GM21576 (cell line): ENCODE measurements around the gene PPIP5K1.
"Not testable (repeated sequence)": the region's sequence is repeated elsewhere in the genome, so short reads cannot be mapped to it uniquely, and the experiment has no call there.

Experiments
- ATAC-seq: cut with Tn5 transposase; IDR thresholded peaks from one replicate; pipeline ENCODE4 v1.9.1; 2021; ENCODE audit warnings: mild to moderate bottlenecking, moderate library complexity; ENCODE audit not compliant: unreplicated experiment

The PPIP5K1 gene

DNA sequence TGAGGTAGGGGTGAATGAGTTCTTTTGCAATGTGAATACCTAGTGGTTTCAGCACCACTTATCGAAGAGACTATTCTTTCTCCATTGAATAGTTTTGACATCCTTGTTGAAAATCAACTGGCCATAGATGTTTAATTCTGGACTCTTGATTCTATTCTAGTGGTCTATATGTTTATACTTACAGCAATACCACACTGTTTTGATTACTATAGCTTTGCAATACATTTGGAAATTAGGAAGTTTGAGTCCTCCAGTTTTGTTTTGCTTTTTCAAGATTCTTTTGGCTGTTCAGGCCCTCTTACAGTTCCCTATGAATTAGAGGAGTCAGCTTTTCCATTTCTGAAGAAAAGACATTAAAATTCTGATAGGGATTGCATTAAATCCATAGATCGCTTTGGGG is 42.5 kb downstream of the PPIP5K1 start:
- no peak for ATAC-seq

DNA sequence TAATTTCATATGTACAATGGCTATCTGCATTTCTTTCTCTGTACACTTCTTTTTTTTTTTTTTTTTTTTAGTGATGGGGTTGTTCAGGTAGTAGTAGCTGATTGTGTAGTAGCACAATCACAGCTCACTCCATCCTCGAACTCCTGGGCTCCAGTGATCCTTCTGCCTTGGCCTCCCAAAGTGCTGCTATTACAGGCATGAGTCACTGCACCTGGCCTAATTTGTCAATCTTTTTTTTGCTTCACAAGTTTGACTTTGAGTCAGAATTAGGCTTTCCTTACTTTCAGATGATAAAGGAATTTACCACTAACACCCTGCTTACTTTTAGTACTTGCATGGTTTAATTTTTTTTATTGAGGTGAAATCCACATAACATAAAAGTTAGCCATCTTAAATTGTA is 44.6 kb downstream of the PPIP5K1 start:
- no peak for ATAC-seq

DNA sequence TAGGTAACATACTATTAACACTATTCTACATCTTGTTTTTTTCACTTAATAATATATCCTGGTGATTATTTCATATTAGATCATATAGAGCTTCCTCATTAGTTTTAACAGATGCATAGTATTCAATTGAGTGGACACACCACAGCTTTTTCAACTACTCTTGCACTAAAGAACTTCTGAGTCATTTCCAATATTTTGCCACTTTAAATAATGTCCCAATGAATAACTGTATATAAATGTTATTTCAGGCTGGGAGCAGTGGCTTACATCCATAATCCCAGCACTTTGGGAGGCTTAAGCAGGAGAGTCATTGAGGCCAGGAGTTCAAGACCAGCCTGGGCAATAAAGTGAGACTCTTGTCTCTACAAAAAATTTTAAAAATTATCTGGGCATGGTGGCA is 45.7 kb downstream of the PPIP5K1 start:
- no peak for ATAC-seq

DNA sequence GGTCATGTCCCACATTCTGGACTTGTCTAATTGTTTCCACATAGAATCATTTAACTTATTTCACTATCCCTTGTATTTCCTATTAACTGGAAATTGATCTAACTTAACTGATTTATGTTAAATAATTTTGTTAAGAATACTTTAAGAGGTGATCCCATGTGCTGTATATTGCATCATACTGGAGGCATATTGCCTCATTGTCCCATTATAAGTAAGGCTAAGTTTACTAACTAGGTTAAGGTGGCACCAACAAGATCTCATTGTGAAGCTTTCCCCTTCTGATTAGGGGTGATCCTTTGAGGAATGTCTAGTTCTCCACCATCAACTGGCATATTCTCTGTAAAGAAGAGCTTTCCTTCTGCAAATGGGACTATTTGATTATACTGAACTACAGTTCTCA is 48.2 kb downstream of the PPIP5K1 start:
- ATAC-seq, result no peak

DNA sequence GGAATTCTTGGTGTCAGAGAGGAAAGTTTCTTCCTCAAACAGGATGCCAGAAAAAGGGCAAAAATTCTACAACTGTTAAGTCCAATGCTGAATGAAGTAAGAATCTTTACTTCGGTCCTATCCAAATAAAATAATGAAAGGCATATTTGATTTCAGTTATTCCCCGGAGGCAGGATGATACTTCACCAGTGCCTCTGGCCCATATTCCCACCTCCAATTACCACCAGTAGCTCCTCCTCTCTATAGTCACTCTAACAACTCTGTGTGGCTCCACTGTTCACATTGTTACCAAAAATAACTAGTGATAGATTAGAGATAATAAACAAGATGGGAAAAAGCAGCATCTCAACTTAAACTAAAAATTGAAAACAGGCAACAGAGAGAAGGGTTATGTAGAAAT is 51.9 kb downstream of the PPIP5K1 start:
- no peak for ATAC-seq

DNA sequence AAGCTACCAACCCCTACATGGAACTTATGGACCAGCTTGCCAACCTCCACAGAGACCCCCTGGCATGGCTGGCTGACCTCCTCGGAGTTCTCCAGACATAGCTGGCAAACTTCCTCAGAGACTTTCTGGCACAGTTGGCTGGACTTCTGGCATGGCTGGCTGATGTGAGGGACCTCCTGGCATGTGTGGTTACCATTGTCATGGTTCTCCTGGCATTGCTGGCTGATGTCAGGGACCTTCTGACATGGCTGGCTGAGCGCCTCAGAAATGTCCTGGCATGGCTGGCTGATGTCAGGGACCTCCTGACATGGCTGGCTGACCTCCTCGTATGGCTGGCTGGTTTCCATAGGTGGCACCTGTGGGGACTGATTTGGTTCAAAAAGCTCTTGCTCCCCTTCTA is 55.1 kb downstream of the PPIP5K1 start:
- ATAC-seq, result no peak

- not testable (repeated sequence) for ATAC-seq
Observed at GRCh38 chr15:43532826-43533225, 57.2 kb downstream of the PPIP5K1 start.

DNA sequence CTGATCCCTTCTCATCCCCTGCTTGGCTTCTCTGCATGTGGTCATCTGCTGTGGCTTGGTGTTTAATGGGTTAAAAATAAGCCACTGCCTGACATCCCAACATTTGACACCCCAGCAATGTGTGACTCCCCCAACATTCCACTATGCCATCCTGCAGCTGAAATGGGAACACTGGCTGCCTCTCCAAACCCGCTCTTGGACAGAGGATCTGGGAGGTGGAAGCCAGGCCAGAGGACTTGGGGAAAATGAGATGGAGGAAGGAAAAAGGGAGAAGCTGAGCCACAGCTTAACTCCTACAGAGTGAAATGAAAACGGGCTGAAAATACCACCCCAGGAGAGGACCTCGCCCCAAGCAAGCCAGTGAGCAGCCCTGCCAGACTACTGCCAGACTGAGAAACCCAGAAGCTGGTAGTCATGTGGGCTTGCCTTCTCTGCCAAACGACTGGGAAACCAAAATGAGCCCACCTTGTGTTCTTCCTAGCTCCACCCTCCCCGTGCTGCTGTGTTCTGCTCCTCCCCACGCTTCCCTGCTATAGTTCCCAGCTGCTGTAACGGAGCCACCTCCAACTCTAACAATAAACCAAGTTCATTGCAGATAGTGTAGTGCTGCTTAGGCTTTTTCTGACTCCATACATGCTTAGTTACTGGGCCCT is 58.9 kb downstream of the PPIP5K1 start:
- no peak for ATAC-seq

- ATAC-seq, result no peak
Observed at GRCh38 chr15:43529587-43530345, 60.2 kb downstream of the PPIP5K1 start.

DNA sequence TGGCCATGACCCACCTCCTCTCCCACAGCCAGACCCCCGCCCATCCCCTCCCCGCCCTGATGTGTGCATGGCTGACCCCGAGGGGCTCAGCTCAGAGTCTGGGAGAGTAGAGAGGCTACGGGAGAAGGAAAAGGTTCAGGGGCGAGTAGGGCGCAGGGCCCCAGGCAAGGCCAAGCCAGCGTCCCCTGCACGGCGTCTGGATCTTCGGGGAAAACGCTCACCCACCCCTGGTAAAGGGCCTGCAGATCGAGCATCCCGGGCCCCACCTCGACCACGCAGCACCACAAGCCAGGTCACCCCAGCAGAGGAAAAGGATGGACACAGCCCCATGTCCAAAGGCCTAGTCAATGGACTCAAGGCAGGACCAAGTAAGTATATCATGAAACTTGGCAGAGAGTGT is 60.9 kb downstream of the PPIP5K1 start:
- no peak for ATAC-seq

GRCh38 chr15:43528542-43529007 is 61.4 kb downstream of the PPIP5K1 start:
- ATAC-seq, result no peak

GRCh38 chr15:43527802-43528541 is 62.0 kb downstream of the PPIP5K1 start:
- no peak for ATAC-seq

GRCh38 chr15:43527016-43527801 is 62.8 kb downstream of the PPIP5K1 start:
- ATAC-seq, result no peak

GRCh38 chr15:43526261-43526930 is 63.6 kb downstream of the PPIP5K1 start:
- ATAC-seq, result no peak

DNA sequence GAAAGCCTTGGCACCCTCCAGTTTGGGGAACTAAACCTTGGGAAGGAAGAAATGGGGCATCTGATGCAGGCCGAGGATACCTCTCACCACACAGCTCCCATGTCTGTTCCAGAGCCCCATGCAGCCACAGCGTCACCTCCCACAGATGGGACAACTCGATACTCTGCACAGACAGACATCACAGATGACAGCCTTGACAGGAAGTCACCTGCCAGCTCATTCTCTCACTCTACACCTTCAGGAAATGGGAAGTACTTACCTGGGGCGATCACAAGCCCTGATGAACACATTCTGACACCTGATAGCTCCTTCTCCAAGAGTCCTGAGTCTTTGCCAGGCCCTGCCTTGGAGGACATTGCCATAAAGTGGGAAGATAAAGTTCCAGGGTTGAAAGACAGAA is 64.9 kb downstream of the PPIP5K1 start:
- no peak for ATAC-seq

GRCh38 chr15:43524254-43524845 is 65.7 kb downstream of the PPIP5K1 start:
- ATAC-seq, result no peak

GRCh38 chr15:43523646-43524045 is 66.4 kb downstream of the PPIP5K1 start:
- no peak for ATAC-seq

DNA sequence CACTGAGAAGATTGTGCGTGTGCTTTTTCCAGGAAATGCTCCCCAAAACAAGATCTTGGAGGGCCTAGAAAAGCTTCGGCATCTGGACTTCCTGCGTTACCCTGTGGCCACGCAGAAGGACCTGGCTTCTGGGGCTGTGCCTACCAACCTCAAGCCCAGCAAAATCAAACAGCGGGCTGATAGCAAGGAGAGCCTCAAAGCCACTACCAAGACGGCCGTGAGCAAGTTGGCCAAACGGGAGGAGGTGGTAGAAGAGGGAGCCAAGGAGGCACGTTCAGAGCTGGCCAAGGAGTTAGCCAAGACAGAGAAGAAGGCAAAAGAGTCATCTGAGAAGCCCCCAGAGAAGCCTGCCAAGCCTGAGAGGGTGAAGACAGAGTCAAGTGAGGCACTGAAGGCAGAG is 67.8 kb downstream of the PPIP5K1 start:
- no peak for ATAC-seq

GRCh38 chr15:43521419-43521818 is 68.6 kb downstream of the PPIP5K1 start:
- ATAC-seq, result no peak

- ATAC-seq, result no peak
Observed at GRCh38 chr15:43520138-43520537, 69.9 kb downstream of the PPIP5K1 start.
